Upper lobe of right lung (tissue), 1 donor: ENCODE data around the gene CSRNP2. TPM values are rescaled to one million over a fixed set of nuclear protein-coding genes. Genes with fewer than 3 reads are reported as not detected.

ENCODE experiments used
- ATAC-seq: fragments of 200-7000 bp; cut with Tn5 transposase; one replicate; pipeline ENCODE4 v1.9.1; 2020; ENCODE audit warnings: mild to moderate bottlenecking, moderate library complexity
- DNase-seq: peaks from one replicate; pipeline ENCODE4 v3.0.0-alpha.2; 2020
- H3K27ac ChIP-seq: fragments of 200-600 bp; one replicate; pipeline ENCODE4 v1.8.0; 2022
- H3K27me3 ChIP-seq: fragments of 200-600 bp; one replicate; pipeline ENCODE4 v1.8.0; 2022; ENCODE audit warnings: mild to moderate bottlenecking
- H3K36me3 ChIP-seq: fragments of 200-600 bp; one replicate; pipeline ENCODE4 v1.8.0; 2022
- H3K4me1 ChIP-seq: fragments of 200-600 bp; one replicate; pipeline ENCODE4 v1.8.0; 2022
- H3K4me3 ChIP-seq: fragments of 200-600 bp; one replicate; pipeline ENCODE4 v1.8.0; 2022; ENCODE audit warnings: mild to moderate bottlenecking
- H3K9me3 ChIP-seq: fragments of 200-600 bp; one replicate; pipeline ENCODE4 v1.8.0; 2022
- CTCF ChIP-seq: fragments of 200-600 bp; IDR thresholded peaks from one replicate; pipeline ENCODE4 v1.8.0; 2022; ENCODE audit warnings: antibody characterized with exemption
- intact Hi-C: fragments of 100-400 bp; cut with DNase I; formaldehyde crosslinking; loops from one replicate; pipeline ENCODE4 v1.11.0; 2022
- total RNA-seq: library from RNA; stranded (reverse); fragmentation: NEBNext Ultra II Directional; extraction: Animal tissue kit (Norgen Biotek cat#: 25700); gene quantifications from one replicate; pipeline ENCODE4 v1.2.1, GENCODE V29; 2021
- donor health status: DM: no; HTN: yes; CAD: no; lungs with severe emphysema.

The CSRNP2 gene
- total RNA-seq, 1 donor from 2014 or later, result 34.5 TPM

DNA sequence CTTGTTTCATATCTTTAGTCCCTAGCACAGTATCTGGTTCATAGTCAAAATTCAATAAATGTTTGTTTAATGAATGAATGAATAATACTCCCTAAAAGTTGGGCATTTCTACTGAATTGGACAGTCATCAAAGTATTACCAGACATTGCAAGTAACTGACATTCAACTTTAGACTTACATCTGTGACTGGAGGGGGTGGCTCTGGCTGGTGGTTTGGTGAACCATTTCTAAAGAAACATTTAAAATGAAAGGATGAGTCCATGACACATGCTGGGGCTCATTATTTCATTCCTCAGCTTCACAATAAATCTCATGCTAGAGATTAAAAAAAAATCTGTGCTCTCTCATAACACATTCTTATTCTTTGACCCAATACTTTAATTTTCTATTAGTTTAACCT, 20.6 kb upstream of the CSRNP2 start:
- Histone ChIP-seq H3K36me3 (peaks cover 93% of the 10 kb centered on the region), H3K9me3 (no peaks in the 10 kb centered on the region), H3K27ac (no peak overlapping the region), H3K4me3 (no peak overlapping the region), H3K27me3 (no peaks in the 10 kb centered on the region), H3K4me1 (no peaks in the 10 kb centered on the region)
- TF ChIP-seq CTCF, result no peak
- DNase-seq (no peak), ATAC-seq (no peak)
- intact Hi-C loops, result no loop called here

DNA sequence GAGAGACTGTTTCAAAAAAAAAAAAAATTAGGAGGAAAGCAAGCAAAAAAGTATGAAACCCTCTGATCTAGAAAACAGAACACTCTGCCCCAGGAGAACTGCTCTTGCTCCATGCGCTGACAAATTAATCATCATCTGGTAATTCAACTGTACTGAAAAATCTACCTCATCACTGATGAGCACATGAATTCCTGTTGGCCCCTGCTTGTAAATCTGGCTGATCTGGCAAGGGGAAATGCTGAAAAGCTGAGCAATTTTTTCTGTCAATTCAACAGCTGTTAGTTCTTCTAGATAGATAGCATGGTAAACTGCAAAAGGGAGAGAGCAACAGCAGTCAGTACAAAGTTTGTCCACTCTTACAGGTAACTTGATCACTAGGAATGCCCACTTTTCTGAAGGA, 15.2 kb upstream of the CSRNP2 start:
- Histone ChIP-seq H3K4me3 (no peak overlapping the region), H3K27ac (no peak overlapping the region), H3K27me3 (no peaks in the 10 kb centered on the region), H3K4me1 (no peaks in the 10 kb centered on the region), H3K9me3 (no peaks in the 10 kb centered on the region), H3K36me3 (peaks cover 95% of the 10 kb centered on the region)
- ATAC-seq (no peak), DNase-seq (no peak)
- intact Hi-C loops, result no loop called here
- no peak for TF ChIP-seq CTCF

DNA sequence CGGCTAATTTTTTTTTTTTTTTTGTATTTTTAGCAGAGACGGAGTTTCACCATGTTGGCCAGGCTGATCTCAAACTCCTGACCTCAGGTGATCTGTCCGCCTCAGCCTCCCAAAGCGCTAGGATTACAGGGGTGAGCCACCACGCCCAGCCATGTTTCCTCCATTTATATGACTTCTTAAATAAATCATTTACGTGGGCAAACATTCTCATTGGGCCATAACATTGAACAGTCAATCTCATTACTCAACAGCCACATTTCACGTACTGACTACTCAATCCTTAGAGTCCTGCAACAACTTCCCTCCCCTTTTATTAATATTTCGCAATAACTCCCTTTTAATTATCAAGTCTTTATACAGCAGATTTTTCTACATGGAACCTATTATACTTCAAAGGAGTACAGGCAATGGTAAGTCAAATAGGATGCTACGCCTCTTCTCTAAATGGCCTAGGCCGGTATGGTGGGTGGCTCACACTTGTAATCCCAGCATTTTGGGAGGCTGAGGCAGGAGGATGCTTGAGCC, 7.4 kb upstream of the CSRNP2 start:
- Histone ChIP-seq H3K4me3 (no peak overlapping the region), H3K9me3 (no peaks in the 10 kb centered on the region), H3K27me3 (no peaks in the 10 kb centered on the region), H3K4me1 (no peaks in the 10 kb centered on the region), H3K27ac (no peak overlapping the region), H3K36me3 (peaks cover 25% of the 10 kb centered on the region)
- ATAC-seq (no peak), DNase-seq (no peak)
- TF ChIP-seq CTCF, result no peak
- intact Hi-C loops, result no loop called here

GRCh38 chr12:51087818-51088217, 4.4 kb upstream of the CSRNP2 start:
- DNase-seq, result no peak
- H3K27me3 ChIP-seq, result no peaks in the 10 kb centered on the region
- TF ChIP-seq CTCF, result no peak
- peaks cover 5% of the 10 kb centered on the region for H3K36me3 ChIP-seq
- no peak overlapping the region for H3K4me3 ChIP-seq
- H3K4me1 ChIP-seq, result peaks cover 3% of the 10 kb centered on the region
- no peak for ATAC-seq
- intact Hi-C loops, result no loop called here
- H3K9me3 ChIP-seq, result no peaks in the 10 kb centered on the region
- H3K27ac ChIP-seq, result no peak overlapping the region

DNA sequence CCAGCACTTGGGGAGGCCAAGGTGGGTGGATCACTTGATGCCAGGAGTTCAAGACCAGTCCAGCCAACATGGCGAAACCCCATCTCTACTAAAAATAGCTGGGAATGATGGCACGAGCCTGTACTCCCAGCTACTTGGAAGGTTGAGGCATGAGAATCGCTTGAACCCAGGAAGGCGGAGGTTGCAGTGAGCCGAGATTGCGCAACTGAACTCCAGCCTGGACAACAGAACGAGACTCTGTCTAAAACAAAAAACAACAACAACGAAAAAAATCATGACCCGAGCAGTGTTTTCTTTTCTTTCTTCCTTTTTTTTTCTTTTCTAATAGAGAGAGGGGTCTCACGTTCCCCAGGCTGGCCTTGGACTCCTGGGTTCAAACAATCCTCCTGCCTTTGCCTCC, 3.5 kb upstream of the CSRNP2 start:
- Histone ChIP-seq H3K4me3 (no peak overlapping the region), H3K36me3 (peaks cover 3% of the 10 kb centered on the region), H3K9me3 (no peaks in the 10 kb centered on the region), H3K27ac (no peak overlapping the region), H3K4me1 (peaks cover 7% of the 10 kb centered on the region), H3K27me3 (no peaks in the 10 kb centered on the region)
- TF ChIP-seq CTCF, result no peak
- intact Hi-C loops, result no loop called here
- no peak for ATAC-seq
- no peak for DNase-seq

DNA sequence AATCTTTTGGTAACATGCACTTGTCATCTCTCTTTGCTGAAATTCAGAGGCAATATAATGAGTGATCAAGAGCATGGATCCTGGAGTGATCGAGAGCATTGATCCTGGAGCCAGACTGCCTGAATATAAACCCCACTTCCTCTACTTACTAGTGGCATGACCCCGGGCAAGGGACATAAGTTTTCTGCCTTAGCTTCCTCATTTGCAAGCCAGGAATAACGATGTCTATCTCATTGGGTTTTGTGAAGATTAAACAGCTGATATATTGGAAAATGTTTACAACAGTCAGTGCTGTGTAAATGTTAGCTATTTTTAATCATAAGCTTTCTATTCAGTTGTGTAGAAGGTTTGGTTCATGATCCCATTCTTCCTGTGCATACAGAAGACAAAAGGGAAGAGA, 2.4 kb upstream of the CSRNP2 start:
- H3K4me3 ChIP-seq, result no peak overlapping the region
- intact Hi-C loops, result no loop called here
- H3K27me3 ChIP-seq, result no peaks in the 10 kb centered on the region
- ATAC-seq (no peak), DNase-seq (no peak)
- no peak overlapping the region for H3K27ac ChIP-seq
- H3K4me1 ChIP-seq, result peaks cover 10% of the 10 kb centered on the region
- no peak for TF ChIP-seq CTCF
- H3K9me3 ChIP-seq, result no peaks in the 10 kb centered on the region
- H3K36me3 ChIP-seq, result no peaks in the 10 kb centered on the region
